Karpas-422 (cell line): ENCODE results near the gene HMX2. TPM values are rescaled to one million over a fixed set of nuclear protein-coding genes. Genes with fewer than 3 reads are reported as not detected.

Experiments used
- DNase-seq: peaks from one replicate; pipeline ENCODE4 v3.0.0-alpha.2; 2015
- H2AFZ ChIP-seq: fragments of 200-600 bp; sonication (generic); 2 replicates; pipeline ENCODE4 v1.6.1; 2014; ENCODE audit warnings: antibody characterized with exemption, low read length, mixed read lengths
- H3K27ac ChIP-seq: fragments of 200-600 bp; sonication (generic); 2 replicates; pipeline ENCODE4 v1.5.1; 2014; ENCODE audit warnings: mild to moderate bottlenecking, low read length, moderate library complexity
- H3K27me3 ChIP-seq: fragments of 200-600 bp; sonication (generic); 2 replicates; pipeline ENCODE4 v1.6.1; 2014; ENCODE audit warnings: low read length, mixed read lengths
- H3K36me3 ChIP-seq: fragments of 200-600 bp; sonication (generic); 2 replicates; pipeline ENCODE4 v1.6.1; 2014; ENCODE audit warnings: low read length, mixed read lengths; ENCODE audit not compliant: insufficient read depth
- H3K4me1 ChIP-seq: fragments of 200-600 bp; sonication (generic); 2 replicates; pipeline ENCODE4 v1.6.1; 2014; ENCODE audit warnings: mild to moderate bottlenecking, low read length, mixed read lengths
- H3K4me2 ChIP-seq: fragments of 200-600 bp; sonication (generic); 2 replicates; pipeline ENCODE4 v1.6.1; 2014; ENCODE audit warnings: low read length, low read depth, mild to moderate bottlenecking; ENCODE audit not compliant: poor library complexity, severe bottlenecking
- H3K4me3 ChIP-seq: fragments of 200-600 bp; sonication (generic); 2 replicates; pipeline ENCODE4 v1.5.1; 2014; ENCODE audit warnings: mild to moderate bottlenecking, antibody characterized with exemption, low read length, mixed read lengths
- H3K79me2 ChIP-seq: fragments of 200-600 bp; sonication (generic); 2 replicates; pipeline ENCODE4 v1.6.1; 2014; ENCODE audit warnings: mild to moderate bottlenecking, low read length, mixed read lengths
- H3K9ac ChIP-seq: fragments of 200-600 bp; sonication (generic); 2 replicates; pipeline ENCODE4 v1.6.0; 2014; ENCODE audit warnings: low read length
- H3K9me2 ChIP-seq: fragments of 200-600 bp; sonication (generic), shearing (Covaris generic); replicated peaks from 2 replicates; pipeline ENCODE4 v1.6.0; 2014; ENCODE audit warnings: mild to moderate bottlenecking, low read length, moderate library complexity; ENCODE audit not compliant: insufficient read depth
- H3K9me3 ChIP-seq: fragments of 300-700, 200-600 bp; sonication (generic); 2 replicates; pipeline ENCODE4 v1.6.1; 2014; ENCODE audit warnings: low read length, mixed read lengths
- H4K20me1 ChIP-seq: fragments of 200-600 bp; sonication (generic); 2 replicates; pipeline ENCODE4 v1.6.1; 2014; ENCODE audit warnings: mild to moderate bottlenecking, antibody characterized with exemption, low read length, low read depth; ENCODE audit not compliant: insufficient read depth
- total RNA-seq: library from RNA; depleted of rRNA; stranded (reverse); fragments of >200 nt; shearing (Covaris generic); gene quantifications from 2 replicates; pipeline ENCODE4 v1.2.3, GENCODE V29; 2014; ENCODE audit warnings: low replicate concordance

The HMX2 gene
- total RNA-seq, 1 experiment from 2014 or later, result not detected

GRCh38 chr10:123154092-123154710 is 6.3 kb downstream of the HMX2 start, which contains the start of gene BUB3:
Gene BUB3 (plus strand): TSS chr10:123154402. CDS start chr10:123154918, 516 bp downstream.
- H3K9me2 ChIP-seq, result no peaks in the 10 kb centered on the region
- peak within 1 kb of the TSS; percentile 77 for H2AFZ ChIP-seq
- peak within 1 kb of the TSS; percentile 87 for H3K27ac ChIP-seq
- H3K4me1 ChIP-seq, result peaks cover 46% of the 10 kb centered on the region
- H3K9me3 ChIP-seq, result no peaks in the 10 kb centered on the region
- peaks cover 50% of the 10 kb centered on the region for H3K79me2 ChIP-seq
- no peaks in the 10 kb centered on the region for H3K27me3 ChIP-seq
- peak within 1 kb of the TSS; percentile 87 for H3K4me2 ChIP-seq
- peak; percentile 99 for DNase-seq
- H3K36me3 ChIP-seq, result peaks cover 41% of the 10 kb centered on the region
- peak within 1 kb of the TSS; percentile 82 for H3K4me3 ChIP-seq
- peaks cover 29% of the 10 kb centered on the region for H4K20me1 ChIP-seq
- peak within 1 kb of the TSS; percentile 99 for H3K9ac ChIP-seq

- DNase-seq, result peak; percentile 84
- Histone ChIP-seq H4K20me1 (peaks cover 30% of the 10 kb centered on the region), H3K4me1 (peaks cover 46% of the 10 kb centered on the region), H3K27ac (peak overlapping the region; percentile 87), H3K36me3 (peaks cover 47% of the 10 kb centered on the region), H3K79me2 (peaks cover 57% of the 10 kb centered on the region), H3K27me3 (no peaks in the 10 kb centered on the region), H3K4me2 (peak overlapping the region; percentile 87), H3K9me3 (no peaks in the 10 kb centered on the region), H3K9ac (peak overlapping the region; percentile 99), H2AFZ (peak overlapping the region; percentile 66; the same call in 1 of the 2 replicates), H3K9me2 (no peaks in the 10 kb centered on the region), H3K4me3 (peak overlapping the region; percentile 82)
These were observed 7.0 kb downstream of the HMX2 start for GRCh38 chr10:123154711-123155505.

GRCh38 chr10:123156078-123156477 is 8.1 kb downstream of the HMX2 start:
- Histone ChIP-seq H3K4me3 (peak overlapping the region; percentile 82), H3K9ac (0 out of 2 replicates have a peak overlapping the region, but pooled peaks have one; percentile 7), H3K9me2 (no peaks in the 10 kb centered on the region), H3K9me3 (no peaks in the 10 kb centered on the region), H3K4me1 (peaks cover 45% of the 10 kb centered on the region), H3K79me2 (peaks cover 69% of the 10 kb centered on the region), H3K36me3 (peaks cover 59% of the 10 kb centered on the region), H3K27me3 (no peaks in the 10 kb centered on the region), H2AFZ (no peak overlapping the region), H4K20me1 (peaks cover 37% of the 10 kb centered on the region), H3K4me2 (peak overlapping the region; percentile 87), H3K27ac (no peak overlapping the region)
- no peak for DNase-seq

- H4K20me1 ChIP-seq, result peaks cover 37% of the 10 kb centered on the region
- no peak overlapping the region for H2AFZ ChIP-seq
- peaks cover 36% of the 10 kb centered on the region for H3K4me1 ChIP-seq
- H3K27me3 ChIP-seq, result no peaks in the 10 kb centered on the region
- no peaks in the 10 kb centered on the region for H3K9me2 ChIP-seq
- H3K36me3 ChIP-seq, result peaks cover 69% of the 10 kb centered on the region
- H3K4me3 ChIP-seq, result no peak overlapping the region
- no peak for DNase-seq
- H3K27ac ChIP-seq, result no peak overlapping the region
- no peak overlapping the region for H3K9ac ChIP-seq
- H3K4me2 ChIP-seq, result peak overlapping the region; percentile 87
- peaks cover 79% of the 10 kb centered on the region for H3K79me2 ChIP-seq
- H3K9me3 ChIP-seq, result no peaks in the 10 kb centered on the region
These were observed 9.3 kb downstream of the HMX2 start for GRCh38 chr10:123157210-123157609.

- Histone ChIP-seq H3K4me3 (no peak overlapping the region), H4K20me1 (peaks cover 37% of the 10 kb centered on the region), H3K9me2 (no peaks in the 10 kb centered on the region), H3K79me2 (peaks cover 93% of the 10 kb centered on the region), H3K4me1 (peaks cover 34% of the 10 kb centered on the region), H3K36me3 (peaks cover 83% of the 10 kb centered on the region), H3K9me3 (no peaks in the 10 kb centered on the region), H3K9ac (no peak overlapping the region), H3K4me2 (peak overlapping the region; percentile 2), H2AFZ (no peak overlapping the region), H3K27ac (no peak overlapping the region), H3K27me3 (no peaks in the 10 kb centered on the region)
- no peak for DNase-seq
These were observed 10.7 kb downstream of the HMX2 start for GRCh38 chr10:123158682-123159081.

- DNase-seq, result no peak
- H4K20me1 ChIP-seq, result peaks cover 31% of the 10 kb centered on the region
- H3K9me3 ChIP-seq, result no peaks in the 10 kb centered on the region
- peaks cover 29% of the 10 kb centered on the region for H3K4me1 ChIP-seq
- no peak overlapping the region for H3K27ac ChIP-seq
- no peak overlapping the region for H3K4me2 ChIP-seq
- H3K4me3 ChIP-seq, result no peak overlapping the region
- peaks cover 99% of the 10 kb centered on the region for H3K79me2 ChIP-seq
- no peak overlapping the region for H3K9ac ChIP-seq
- peaks cover 96% of the 10 kb centered on the region for H3K36me3 ChIP-seq
- H2AFZ ChIP-seq, result no peak overlapping the region
- no peaks in the 10 kb centered on the region for H3K27me3 ChIP-seq
- no peaks in the 10 kb centered on the region for H3K9me2 ChIP-seq
These were observed 12.5 kb downstream of the HMX2 start for GRCh38 chr10:123160311-123160980.

GRCh38 chr10:123164319-123164718 is 16.4 kb downstream of the HMX2 start:
- H3K4me2 ChIP-seq, result no peak overlapping the region
- H3K9ac ChIP-seq, result no peak overlapping the region
- H3K9me2 ChIP-seq, result no peaks in the 10 kb centered on the region
- H3K27ac ChIP-seq, result no peak overlapping the region
- H3K36me3 ChIP-seq, result peaks cover 79% of the 10 kb centered on the region
- H3K4me3 ChIP-seq, result no peak overlapping the region
- H3K4me1 ChIP-seq, result no peaks in the 10 kb centered on the region
- H3K79me2 ChIP-seq, result peaks cover 78% of the 10 kb centered on the region
- no peaks in the 10 kb centered on the region for H3K9me3 ChIP-seq
- no peaks in the 10 kb centered on the region for H3K27me3 ChIP-seq
- H2AFZ ChIP-seq, result no peak overlapping the region
- DNase-seq, result no peak
- peaks cover 13% of the 10 kb centered on the region; the same call in 1 of the 2 replicates for H4K20me1 ChIP-seq
